Measurements from ENCODE around the gene TLE4.
A peak's percentile ranks its signal among the peaks of the same experiment; 100 is the strongest.
"Not testable (repeated sequence)": the region's sequence is repeated elsewhere in the genome, so short reads cannot be mapped to it uniquely, and the experiment has no call there.

TLE4 gene

DNA sequence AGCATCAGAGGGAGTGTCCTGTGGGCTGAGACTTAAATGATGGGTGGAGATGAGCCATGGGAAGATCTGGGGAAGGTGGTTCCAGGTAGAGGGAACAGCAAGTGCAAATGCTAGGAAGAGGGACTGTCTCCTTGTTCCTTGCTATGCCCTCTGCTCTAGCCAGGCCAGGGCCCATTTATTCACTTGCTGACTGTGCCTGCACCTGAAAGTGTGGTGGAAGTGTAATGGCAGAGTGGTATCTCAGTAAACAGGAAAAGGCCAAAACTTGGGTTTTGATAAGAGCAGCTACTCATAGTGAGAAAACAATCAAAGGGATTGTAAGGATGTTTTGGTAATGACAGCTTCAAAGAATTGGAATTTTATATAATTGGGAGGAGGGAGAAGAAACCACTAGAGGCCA lies 32.4 kb downstream of the TLE4 start:
- DNase-seq = no peak

DNA sequence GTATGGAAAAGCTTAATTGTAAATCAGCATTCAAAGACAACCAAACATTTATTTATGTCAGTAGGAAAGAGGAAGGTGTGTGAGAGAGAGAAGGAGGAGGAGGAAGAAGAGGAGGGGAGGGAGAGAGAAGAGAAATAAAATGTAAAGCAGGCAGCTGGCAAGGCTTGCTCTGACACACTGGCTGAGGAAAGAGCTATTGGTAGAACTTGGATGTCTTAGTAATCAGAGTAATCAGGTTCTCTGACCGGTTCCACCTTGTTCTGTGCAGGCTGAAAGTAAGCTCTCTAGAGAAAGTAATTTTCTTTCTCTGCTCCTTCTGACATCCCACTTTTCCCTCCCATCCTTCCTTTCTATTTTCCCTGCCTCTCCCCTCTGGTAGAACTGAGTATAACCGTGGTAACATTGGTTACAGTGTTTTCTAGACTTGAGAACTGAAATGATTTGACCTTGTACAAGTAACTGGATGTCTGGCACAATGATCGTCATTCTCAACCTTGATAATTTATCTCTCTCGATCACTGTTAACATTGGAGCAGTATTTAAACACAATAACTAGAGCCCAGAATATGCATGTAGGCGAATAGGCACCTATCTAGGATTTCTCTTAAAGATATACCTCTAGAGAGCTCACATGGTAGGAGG lies 33.3 kb downstream of the TLE4 start:
- DNase-seq = no peak

DNA sequence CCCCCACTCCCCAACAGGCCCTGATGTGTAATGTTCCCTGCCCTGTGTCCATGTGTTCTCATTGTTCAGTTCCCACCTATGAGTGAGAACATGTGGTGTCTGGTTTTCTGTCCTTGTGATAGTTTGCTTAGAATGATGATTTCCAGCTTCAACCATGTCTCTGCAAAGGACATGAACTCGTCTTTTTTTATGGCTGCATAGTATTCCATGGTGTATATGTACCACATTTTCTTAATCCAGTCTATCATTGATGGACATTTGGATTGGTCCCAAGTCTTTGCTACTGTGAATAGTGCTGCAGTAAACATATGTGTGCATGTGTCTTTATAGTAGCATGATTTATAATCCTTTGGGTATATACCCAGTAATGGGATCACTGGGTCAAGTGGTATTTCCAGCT lies 34.8 kb downstream of the TLE4 start:
- not testable (repeated sequence) for DNase-seq

DNA sequence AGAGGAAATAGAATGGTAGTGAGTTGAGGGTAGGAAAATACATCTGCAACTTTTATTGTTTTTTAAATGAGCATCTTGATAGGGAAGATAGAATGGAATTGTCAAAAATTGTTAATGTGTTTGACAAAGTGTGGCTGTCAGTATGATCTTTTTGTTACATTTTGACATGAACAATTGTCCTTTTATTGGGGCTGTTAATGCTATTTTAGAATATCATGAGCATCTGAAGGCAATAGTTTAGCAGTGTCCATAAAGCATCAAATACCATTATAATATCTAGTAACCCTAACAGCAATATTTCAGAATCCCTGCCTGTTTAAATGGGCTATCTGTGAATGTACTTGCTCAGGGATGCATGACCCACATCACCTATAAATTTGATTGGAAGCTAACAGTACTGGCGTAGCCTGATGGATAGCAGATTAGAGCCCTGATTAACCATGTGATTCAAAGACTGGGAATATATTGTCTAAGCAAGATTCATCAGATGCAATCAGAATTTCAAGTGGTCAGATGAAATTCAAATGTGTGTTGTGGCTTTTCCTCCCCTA lies 37.8 kb downstream of the TLE4 start:
- DNase-seq = no peak

DNA sequence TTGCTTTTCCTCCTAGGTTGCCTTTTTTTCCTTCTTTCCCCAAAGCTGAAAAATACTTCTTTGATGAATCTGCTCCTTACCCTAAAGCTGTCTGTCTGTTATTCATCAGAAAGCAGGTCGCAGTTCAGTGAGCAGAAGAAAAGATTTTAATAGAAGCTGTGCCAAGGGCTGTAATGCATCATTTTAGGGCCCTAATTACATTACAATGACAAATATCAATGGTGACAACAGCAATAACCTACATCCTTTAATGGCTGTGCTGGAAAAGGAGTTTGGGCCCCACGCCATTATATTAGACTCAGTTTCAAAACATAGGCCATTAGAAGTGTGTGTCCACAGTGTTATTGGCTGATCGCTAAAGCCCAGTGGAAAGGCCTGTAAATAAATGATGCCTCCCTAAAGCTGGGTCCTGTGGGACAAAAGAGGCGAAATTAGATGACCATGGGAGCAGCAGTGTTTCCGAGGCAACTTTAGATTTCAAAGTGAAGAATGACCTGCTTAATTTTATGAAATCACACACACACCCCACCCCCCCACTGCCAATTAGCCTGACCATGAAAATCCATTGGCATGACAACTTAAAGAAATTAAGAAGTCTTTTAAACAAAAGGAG lies 38.4 kb downstream of the TLE4 start:
- peak; percentile 85 for DNase-seq

DNA sequence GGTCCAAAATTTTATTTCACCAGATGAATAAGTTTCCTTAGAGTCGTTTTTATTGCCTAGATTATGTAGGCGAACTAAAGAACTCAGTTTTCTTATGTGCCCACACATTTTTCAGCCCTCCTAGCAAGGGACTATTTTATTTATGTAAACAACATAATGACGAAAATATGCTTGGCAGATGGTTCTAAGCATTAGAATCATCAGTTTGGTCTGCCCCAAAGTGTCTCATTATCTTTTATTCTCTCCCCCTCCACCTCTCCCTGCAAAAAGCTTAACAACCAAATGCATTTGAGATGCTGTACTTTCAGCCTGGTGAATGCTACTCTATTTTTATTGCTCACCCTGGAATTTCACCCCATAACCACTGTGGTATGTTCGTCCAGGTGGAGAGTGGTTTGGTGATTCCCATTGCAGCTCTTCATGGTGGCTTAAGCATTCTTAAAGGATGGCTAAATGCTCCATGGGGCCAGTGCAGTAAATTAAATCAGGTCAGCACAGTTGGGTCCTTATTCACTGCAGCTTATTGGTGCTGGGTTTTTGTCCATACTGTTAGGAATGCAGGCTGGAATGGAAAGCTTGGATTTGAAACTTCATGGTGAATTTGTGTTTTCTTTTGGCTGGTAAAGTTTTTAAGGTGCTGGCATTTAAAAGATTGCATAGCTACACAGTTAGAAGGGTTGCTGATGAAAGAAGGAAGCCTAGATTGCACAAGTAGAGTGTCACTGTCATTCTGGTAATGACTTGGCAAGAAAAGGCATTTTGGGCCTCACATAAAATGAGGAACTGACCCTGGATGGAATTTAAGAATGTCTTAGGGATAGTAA lies 39.2 kb downstream of the TLE4 start:
- DNase-seq = peak; percentile 34

DNA sequence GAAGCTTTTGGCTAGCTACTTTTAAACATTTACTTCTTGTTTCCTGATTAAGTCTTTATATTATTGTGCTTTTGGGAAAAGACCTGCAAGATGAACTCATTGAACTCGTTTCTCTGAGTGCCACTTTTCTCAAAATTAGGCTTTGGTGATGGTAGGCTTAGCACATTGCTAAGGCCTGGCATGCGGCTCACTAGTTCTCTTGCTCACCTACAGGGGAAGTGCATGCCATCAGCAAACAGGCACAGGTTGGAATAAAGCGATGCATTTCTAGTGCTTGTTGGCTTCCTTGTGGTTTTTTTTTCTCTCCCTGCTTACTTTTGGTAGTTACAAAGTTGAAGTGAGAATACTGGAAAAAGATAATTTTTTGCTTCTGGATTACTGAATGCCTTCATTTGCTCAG lies 41.4 kb downstream of the TLE4 start:
- DNase-seq = no peak

DNA sequence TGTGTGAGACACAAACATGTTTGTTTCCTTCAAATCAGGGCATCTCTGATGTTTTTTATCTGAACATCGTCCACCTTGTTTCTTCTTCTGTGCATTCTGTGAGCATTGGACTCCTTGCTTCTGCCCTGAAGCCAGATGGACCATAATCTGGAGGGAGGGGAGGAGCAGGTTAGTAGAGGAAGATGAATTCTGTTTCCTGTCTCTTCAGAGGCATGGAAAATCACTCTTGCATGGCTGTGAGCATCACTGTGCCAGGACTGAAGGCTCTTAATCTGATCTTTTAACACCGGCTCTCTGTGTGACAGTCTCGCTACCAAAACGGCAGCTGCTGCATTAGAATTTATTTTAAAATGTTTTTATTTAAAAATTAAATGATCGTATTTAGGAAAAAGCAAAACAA lies 43.3 kb downstream of the TLE4 start:
- no peak for DNase-seq

DNA sequence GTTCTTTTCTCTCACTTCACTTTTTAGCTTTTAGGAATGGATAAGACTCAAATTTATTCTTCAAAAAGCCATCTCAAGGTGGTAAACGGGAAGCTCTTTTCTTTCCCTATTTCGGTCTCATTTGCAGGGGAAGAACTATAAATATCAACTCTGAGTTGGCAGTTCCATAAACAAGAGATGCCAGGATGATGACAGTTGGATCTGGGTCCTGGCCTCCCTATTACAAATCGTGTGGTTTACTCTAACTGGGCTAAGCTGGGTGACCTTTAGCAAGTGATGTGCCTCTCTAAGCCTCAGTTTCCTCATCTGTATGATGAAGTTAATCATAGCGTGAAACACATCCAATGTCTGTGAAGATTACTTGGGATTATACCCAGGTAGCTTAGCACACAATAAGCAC lies 44.2 kb downstream of the TLE4 start:
- DNase-seq = no peak

DNA sequence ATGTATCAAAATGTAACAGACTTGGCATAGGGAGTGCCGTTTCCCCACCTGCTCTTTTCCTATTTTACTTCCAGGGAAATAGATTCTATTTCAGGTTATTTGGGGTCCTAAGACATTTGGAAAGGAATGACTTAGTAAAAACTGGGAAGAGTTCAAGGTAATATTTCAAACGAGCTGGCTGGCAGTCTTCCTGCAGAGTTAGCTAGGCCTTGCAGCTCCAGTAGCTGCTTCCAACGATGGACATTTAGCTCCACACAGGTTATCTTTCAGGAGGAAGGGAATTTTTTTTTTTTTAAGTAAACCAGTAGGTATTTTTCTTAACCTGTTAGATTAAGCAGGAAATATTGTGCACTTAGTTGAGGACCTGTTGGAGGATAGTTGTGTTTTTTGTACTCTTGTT lies 45.2 kb downstream of the TLE4 start:
- DNase-seq = no peak

DNA sequence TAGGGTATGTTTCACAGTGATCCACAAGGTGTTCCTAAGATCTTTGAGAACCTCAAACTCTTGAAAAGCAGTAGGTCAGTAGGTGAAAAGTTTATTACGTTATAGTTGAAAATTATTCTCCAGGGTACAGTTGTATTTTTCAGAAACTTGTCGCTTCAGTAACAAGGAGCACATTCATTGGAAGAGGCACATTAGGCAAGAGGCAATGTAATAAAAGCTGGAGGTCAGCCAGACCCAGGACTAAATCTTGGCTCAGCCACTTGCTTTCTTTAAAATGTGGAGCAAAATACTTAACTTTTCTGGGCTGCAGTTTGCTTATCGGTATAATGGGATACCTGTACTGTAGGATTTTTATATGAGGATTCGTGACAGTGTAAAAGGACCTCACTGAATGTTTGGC lies 45.6 kb downstream of the TLE4 start:
- DNase-seq = no peak

DNA sequence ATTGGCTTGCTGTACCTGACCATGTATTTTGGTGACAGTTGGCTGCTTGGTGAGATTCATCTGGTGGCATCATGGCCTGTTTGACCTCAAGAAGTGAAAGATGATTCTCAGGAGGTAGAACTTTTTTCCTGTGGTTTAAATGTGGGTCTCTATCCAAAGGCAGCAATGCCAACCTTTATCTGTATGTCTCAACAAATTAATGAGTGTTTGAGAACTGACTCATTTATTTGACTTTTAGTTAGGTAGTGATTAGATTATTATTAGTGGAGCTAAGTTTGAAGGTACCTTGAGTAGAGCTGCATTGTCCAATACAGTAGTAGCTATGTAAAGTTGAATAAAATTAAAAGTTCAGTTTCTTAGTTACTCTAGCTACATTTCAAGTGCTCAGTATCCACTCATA lies 48.2 kb downstream of the TLE4 start:
- DNase-seq = no peak

DNA sequence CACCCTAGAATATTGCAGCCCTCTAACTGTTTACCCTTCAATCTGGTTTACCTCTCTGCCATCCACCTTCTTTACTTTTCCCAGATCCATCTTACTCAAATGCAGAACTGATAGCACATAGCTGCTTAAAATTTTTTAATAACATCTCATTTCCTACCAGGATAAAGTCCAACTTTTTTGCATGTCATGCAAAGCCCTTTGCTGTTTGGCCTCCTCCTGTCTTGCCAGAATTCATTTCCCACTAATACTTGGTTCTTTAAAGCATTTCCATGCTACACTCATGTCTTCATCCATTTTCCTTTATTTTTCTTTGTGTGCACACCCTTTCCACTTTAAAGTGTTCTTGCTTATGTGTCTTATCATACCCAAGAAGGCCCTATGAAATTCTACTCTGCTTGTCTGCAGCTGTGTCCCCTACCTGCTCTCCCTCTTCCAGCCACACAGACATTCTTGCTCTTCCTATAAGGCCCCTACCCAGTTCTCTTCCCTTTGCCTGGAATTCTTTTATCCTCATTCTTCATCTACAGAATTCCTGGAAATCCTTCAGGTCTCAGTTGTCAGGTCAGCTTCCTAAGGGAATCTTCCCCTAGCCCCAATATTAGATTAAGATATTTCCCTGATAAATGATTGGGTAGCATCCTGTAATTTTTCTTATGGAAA lies 50.3 kb downstream of the TLE4 start:
- DNase-seq = no peak

DNA sequence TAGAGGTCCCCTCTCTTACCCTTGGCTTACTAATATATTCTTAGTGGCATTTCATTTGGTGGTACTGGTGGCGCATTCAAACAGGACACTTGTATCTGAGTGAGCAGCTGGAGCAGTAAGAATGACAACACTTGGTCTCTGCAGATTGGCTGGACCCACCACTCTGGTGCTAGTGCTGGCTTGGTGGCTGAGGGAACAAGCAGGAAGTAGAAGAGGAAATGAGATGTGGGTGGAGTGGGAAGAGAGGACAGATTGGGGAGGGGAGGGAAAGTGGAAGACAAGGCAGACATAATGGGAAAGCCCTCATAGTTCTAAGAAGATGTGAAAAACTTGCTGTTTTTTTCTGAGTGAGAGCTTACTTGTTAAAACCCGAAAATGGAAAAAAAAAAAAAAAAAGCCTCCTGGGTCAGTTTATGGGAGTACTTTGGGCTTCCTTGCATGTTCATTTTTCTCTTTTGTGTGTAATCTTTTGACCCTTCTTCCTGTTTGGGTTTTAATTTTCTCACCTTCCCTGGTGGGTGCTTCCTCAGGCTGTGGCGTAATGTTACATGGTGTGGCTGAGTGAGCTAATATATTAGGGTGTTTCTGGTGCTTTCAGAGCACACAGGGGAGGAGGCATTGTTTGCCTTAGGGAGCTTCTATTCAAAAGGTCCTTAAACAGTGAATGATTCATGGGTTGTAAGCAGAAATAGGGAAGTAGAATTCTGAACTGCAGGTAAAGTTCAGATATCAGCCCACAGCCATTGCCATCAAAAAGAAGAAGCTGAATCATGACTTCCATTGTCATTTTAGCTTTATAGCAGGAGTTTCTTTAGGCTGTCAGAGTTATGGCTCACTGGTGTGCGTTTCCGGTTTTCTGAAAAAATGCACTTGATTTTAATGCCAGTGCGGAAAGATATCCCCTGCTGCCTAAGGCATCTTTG lies 52.3 kb downstream of the TLE4 start:
- peak; percentile 85 for DNase-seq

DNA sequence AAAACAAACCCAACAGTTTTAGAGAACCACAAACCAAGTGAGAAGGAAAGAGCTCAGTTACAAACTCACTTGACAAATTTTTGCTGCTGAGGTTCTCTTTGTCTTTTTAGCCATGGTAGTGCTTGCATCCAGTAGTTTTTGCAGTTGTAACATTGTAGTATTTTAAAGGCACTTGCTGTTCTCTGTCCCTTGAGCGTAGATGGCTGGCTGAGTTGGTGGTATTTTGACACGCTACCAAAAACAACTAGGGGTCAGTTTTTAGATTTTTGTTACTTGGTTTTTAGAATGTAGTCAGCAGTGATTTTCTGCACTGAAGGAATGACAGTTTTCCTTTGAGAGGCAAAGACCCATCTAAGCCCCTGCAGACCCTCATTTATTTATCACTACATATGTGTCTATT lies 58.0 kb downstream of the TLE4 start:
- DNase-seq = no peak

DNA sequence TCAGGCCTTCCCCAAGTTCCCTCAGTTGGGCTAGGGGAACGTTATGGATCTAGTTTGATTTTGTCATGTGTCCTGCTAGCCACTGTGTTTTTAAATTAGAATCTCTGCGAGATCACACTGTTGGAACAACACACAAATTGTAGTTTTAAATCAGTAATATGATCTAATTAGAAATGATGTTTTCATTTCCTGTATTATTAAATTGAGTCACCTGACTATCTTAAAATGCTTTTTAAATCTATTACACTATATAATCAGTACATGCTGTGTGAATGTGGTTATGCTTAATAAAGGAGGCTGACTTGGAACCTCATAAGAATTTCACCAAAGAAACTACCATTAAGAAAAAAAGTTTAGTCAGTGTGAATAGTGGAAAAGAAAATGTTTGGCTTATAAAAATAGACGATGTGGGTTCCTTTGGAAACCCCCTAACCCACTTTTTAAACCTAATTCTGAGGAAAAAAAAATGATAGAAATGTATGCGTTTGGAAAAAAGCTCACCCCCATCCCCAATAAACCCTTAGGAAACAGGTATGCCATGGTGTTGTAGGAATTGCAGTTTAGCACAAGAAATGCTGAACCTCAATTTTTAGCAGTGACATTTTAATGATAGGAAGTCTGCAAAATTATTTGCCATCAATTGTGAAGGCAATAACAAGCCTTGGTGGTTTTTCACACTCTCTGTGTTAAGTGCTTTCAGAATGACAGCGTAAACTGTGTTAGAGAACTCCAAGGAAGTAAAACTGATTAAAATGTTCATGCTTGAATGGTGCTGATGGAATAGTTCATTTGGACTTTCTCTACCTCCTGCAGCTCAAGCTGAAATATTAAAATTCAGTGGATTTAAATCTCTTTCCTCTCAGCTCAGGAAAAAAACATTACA lies 59.0 kb downstream of the TLE4 start:
- no peak for DNase-seq

DNA sequence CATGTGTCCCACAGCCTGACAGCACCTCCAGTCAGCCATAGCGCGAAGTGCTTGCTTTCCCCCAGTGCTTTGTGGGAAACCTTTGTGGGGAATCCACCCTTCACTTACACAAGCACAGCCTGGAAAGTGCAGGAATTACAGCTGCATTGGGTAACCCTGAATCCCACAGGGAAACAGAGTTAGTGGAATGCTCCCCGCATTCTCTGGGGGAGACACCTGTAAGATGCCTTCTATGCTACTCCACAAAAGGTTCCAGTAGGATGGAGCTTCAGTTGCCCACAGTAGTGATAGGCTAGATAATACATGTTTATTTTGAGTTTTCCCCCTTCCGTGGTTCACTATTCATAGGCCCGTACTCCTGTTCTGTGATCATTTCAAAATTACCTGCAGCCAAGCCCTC lies 60.3 kb downstream of the TLE4 start:
- no peak for DNase-seq

DNA sequence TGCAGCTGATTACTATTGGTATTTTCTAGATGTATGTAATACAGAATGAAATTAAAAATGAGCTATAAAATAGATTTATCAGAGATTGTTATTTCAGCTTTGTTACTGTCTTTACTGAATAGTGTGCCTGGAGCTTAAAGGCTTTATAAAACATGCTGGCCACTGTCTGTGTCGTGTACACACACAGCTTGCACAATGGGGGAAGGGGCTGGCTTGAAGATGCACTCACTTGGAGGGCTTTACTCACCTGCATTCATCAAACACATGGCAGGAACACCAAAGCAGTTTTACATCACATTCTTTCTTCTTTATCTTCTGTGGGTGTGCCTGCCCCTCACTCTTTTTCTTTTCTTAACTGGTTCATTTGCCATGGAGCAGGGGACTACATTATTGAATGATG lies 60.9 kb downstream of the TLE4 start:
- DNase-seq = peak; percentile 8

DNA sequence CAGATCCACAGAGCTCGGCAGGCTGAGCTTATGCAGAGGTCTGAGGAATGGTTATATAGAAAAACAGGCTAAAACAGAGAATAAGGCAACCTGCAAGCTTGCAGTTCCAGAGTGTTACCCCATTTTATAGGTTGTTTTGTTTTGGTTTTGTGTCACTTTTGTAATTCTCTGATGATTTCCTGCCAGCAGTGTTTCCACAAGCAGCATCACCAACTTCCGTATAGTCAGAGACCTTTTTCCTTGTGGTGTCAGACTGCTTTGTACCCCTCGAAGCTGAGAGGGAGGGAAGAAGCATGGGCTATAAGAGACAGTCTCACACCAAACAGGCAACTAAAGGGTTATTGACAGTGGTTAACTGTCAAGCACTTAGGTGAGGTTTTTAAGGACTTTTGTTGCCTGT lies 61.8 kb downstream of the TLE4 start:
- no peak for DNase-seq

DNA sequence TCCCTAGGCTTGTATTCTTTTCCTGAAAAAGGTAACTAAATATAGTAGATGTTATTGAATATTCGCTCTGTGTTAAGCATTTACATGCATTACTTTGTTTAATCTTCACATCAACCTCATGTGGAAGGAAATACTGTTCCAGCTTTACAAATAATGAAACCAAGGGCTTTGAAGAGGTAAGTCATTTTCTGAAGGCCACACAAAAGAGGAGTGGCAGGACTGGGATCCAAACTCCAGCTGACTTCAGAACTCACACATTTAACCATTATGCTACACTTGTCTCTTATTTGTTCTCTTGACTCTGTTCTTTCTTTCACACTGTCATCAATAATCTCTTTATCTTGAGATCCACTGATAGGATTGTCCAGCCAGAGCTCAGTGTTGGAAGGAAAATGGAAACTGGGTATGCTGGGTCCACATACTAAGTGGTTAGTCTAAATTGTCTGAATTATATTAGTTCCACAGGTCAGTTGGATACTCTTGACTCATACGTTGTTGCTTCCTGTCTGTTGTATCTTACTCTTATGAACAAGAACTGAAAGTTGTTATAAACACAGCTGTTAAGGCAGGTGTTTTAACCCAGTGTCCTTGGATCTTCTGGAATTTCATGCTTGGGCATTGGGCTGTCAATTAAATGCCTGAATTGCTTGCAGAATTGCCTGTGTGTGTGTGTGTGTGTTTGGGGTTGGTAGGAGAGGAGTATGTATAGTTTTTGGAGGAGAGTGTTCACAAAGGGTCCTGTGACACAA lies 65.6 kb downstream of the TLE4 start:
- DNase-seq = no peak

DNA sequence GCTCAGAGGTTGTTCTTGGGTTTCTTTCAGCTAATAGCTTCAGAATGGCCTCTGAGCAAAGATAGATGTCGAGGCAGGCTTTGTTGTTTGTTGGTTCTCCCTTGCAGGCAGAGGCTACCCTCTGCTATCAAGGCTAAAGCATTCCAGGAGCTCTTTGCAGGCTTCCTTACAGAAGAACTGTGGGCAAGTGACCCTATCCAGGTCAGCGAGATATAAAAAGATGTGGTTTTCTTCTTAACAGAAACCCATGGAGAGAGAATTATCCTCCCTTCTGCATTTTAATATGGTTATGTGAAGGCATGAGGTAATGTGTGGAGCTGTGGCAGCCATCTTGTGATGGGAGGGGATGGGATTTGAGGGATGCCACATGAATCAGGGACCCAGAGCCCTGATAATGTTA lies 67.0 kb downstream of the TLE4 start:
- DNase-seq = no peak
